HG03469 (cell line): ENCODE measurements around the gene NUDT22.

Experiments
- ATAC-seq: cut with Tn5 transposase; IDR thresholded peaks from one replicate; pipeline ENCODE4 v1.9.1; 2021; ENCODE audit warnings: mild to moderate bottlenecking, moderate library complexity, moderate number of reproducible peaks; ENCODE audit not compliant: unreplicated experiment

Gene NUDT22, protein sequence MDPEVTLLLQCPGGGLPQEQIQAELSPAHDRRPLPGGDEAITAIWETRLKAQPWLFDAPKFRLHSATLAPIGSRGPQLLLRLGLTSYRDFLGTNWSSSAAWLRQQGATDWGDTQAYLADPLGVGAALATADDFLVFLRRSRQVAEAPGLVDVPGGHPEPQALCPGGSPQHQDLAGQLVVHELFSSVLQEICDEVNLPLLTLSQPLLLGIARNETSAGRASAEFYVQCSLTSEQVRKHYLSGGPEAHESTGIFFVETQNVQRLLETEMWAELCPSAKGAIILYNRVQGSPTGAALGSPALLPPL

DNA sequence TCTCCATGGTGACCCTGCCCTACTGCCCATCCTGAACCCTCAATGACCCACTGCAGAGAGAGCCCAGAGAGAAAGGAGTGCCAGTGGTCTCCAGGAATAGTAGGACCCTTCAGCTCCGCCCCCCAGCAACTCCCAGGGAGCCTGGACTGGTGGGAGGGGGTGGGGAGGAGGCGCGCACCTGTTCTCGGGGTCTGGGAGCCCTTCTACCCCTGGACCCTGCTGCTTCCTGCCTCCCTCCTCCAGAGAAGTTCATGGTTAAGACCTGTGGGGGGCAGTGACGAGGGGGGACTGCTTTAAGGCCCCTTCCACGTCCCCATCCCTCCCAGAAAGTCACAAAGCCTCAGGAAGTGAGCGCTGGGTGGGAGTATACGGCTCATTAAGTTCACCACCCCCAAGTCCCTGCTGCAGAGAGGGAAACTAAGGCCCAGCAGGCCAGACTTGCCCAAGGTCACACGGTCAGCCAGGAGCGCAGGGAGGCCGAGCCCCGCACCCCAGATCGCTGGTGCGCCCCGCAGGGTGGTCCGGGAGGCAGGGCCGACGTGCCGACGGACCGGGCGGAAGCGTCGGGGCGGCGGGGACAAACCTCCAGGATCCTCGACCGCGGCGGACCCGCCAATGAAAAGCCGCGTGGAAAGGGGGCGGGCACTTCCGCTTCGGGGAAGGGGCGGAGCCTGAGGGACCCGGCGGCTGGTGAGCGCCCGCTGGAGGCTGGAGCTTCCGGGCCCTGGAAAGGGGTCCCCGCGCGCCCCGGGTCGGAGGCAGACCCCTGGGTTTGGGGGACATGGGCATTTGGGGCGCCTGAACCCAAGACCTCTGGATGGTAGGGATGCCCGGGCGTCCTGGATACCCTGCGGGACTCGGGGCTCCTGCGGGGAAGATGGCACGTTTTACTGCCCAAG lies at the start of gene NUDT22, which contains the start of gene TRPT1:
Gene NUDT22 (plus strand): TSS at position 667 of the 899 bp plus-strand sequence. CDS start 379 bp downstream, outside the sequence.
Gene TRPT1 (minus strand): TSS at position 579 of the 899 bp plus-strand sequence. CDS start 326 bp downstream, at position 253.
- no peak for ATAC-seq

DNA sequence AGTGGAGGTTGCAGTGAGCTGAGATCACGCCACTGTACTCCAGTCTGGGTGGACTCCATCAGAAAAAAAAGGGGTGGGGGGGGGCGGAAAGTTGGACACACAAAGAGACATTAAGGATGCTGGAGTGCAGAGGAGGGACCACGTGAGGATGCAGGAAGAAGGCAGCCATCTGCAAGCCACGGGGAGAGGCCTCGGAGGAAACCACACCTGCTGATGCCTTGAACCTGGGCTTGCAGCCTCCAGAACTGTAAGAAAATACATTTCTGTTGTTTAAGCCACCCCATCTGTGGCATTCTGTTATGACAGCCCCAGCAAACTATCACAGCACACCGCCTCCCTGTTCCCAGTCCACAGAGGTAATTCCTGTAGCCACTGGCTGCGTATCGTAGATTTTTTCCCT lies 49.3 kb upstream of the NUDT22 start:
- ATAC-seq: no peak

DNA sequence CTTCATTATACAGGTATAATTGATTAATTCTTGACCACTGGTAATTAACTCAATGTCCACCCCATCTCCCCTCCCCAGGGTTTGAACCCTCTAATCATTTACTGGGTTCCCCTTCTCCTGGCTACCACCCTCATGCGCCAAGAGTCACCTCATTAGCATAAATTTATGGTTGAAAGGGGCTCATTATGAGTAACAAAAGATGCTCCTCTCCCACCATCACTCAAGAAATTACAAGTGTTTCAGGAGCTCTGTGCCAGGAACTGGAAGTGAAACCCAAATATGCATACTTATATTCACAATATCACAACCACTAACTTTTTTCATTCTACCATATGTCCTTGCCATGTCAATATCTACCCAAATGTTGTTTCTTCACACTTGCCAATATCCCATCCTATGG lies 47.9 kb upstream of the NUDT22 start:
- ATAC-seq: no peak

DNA sequence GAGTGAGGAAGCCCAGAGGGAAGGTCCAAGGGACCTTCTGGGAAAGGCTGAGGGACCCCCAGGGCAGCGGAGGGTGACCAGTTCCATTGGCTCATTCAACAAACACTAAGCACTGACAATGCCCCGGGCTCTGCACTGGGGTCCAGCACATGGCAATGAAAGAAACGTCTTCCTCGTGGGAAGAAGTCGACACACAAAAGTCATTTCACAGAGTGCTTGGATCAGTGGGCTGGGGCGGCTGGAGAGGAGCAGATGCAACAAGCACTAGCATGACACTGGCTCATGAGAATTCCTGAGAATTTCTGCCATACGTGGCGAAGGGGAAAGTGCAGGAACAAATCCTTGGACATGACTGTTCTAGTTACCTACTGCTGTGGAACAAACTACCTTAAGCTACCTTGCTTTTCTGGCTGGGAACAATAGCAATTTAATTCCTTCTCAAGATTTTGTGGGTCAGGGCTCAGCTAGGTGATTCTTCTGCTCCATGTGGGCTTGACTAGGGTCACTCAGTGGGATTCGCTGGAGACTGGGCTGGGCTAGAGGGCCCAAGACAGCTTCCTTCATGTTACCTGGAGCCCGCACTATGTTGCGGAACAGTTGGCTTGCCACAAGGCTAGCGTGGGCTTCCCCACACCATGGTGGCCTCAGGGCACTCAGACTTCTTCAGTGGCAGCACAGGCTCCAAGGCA lies 47.0 kb upstream of the NUDT22 start:
- no peak for ATAC-seq

DNA sequence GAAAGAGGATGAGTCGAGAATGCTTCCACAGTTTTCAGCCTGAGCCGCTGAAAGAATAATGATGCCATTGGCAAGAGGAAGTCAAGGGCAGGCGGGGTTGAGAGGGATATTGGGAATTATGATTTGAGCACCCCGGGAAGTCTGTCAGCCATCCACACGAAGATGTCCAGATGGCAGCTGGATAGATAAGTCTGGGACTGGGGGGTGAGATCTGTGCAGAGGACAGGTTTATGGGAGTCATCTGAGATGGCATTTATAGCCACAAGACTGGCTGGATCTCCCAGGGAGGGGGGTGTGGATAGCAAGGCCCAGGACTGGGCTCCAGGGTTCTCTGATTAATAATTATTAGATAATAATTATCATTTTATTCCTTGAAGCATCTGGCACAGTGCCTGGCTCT lies 45.2 kb upstream of the NUDT22 start:
- no peak for ATAC-seq

DNA sequence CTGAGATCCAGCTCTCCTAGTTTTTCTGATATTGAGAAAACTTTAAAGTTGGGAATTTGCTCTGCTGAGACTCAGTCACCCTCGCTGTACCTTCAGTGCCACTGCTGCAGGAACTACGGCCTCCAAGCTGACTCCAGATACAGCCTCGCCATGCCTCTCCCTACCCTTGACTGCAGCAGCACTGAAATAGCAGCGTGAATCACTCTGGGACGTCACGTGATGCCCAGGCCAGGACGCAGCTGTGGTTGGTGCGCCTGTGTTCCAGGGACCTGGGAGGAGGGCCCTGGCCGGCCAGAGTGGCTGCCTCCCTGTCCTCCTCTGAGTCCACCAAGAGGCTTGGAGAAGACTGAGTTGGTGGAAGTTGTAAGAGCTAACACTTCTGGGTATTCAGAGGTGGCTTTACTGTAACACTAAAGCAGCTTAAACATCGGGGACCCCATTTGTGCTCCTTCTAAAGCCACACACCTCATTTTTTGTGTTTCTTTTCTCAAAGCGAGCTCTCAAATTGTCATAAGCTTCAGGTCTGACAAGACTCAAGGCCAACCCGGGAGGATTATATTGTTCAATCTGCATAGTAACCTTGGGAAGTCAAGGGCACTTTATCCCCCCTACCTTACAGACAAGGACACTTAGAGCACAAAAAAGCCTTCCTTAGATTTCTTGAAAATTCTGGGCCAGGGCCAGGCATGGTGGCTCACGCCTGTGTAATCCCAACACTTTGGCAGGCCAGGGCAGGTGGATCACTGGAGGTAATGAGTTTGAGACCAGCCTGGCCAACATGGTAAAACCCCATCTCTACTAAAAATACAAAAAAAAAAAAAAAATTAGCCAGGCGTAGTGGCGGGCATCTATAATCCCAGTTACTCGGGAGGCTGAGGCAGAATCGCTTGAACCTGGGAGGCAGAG lies 44.3 kb upstream of the NUDT22 start:
- no peak for ATAC-seq

DNA sequence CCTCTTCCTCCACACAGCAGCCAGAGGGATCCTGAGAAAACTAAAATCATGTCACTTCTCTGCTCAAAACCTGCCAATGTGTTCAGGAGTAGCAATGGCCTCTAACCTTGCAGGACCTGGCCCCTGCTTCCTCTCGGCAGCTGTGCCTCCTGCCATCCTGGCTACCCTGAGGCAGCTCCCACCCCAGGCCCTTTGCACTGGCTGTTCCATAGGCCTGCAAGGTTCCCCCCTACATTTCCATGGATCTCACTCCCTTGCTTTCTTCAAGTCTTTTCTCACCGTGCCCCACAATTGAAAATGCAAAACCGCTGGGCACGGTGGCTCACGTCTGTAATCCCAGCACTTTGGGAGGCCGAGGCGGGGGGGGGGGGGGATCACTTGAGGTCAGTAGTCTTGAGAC lies 42.2 kb upstream of the NUDT22 start:
- ATAC-seq: no peak

DNA sequence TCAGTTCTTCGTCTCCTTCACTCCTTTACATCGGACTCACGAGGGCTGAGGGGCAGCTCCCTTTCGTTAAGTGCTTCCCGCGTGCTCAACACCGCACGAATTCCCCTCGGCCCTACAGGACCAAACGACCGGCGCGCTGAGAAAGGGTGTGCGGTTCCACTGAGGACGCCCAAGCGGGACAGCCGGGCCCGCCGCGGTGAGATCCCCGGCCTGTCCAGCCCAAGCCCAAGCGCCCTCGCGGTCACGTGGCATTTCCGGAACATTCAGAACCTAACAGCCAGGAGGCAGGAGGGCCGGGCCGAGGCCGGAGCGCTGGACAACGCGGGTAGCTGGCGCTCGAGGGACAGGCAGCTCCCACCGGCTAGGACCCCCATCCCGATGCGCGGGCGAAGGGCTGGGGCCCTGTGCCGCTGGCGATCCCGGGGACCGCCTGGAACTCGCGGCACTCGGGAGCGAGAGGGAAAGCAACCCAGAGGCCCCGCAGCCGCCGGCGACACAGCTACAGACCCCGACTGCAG lies 40.8 kb upstream of the NUDT22 start:
- ATAC-seq: peak; percentile 10

DNA sequence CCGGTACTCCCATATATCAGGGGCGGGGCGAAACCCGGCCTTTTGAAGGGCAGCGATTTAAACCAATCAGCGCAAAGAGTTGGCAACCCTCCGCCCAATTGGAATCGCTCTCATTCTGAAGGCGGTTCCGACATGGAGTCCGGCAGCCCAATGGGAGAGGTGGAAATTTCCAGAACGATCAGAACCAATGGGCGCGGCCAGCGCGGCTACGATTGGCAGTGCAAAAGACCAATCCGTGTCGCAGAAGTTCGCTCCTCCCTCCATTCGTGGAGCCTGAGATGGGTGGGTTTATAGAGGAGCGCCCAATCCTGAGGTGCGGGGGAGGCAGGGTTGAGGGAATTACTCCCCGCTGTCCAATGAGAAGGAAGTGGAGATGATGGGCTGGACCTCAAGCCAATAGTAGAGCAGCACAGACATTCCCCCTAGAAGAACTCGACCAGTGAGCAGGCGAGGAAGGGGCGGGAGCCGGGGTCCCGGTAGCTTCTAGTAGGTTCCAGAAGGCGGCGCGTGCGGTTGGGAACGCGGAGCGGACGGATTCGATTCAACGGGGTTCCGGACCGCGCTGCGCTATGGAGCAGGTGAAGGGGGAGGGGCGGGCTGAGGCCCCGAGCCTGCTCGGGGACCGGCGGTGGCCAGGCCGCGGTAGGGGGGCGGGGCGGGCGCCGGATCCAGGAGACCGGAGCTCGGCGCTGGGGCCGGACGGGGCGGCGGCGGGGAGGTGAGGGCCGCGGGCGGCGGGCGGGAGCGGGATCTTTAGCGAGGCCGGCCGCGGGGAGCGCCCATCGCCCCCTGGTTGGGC lies 40.2 kb upstream of the NUDT22 start, which contains the start of gene STIP1:
Gene STIP1 (plus strand): TSS at position 479 of the 799 bp plus-strand sequence. CDS start 91 bp downstream, at position 570.
- peak; percentile 59 for ATAC-seq

DNA sequence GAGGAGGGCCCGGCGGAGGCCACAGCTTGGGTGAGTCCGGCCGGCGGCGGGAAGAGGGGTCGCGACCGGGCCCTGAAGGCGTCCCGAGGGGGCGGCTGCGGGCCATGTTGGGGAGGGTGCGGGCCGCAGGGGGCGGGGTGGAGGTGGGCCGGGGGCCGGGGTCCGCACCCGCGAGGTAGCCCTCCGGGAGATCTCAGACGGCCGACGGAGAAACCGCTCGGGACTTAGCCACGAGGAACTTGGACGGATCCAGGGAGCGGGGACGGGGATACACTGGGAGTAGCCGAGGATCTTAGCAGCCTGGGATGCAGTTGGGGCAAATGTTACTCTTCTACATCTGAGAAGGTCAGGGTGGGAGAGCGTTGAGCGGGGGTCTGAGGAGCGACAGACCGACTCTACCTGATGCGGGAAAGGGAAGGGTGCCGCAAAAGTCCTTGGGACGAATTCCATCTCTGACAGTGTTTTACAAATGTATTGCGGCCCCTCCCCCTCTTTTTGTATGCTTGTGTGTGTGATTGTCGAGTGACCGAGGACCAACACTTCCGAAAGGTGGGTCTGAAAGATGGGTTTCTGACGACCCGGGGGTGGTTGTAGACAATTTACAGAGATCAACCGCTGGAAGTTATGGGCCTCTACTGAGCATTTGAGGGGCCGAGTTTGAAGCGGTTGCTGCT lies 39.4 kb upstream of the NUDT22 start:
- no peak for ATAC-seq

DNA sequence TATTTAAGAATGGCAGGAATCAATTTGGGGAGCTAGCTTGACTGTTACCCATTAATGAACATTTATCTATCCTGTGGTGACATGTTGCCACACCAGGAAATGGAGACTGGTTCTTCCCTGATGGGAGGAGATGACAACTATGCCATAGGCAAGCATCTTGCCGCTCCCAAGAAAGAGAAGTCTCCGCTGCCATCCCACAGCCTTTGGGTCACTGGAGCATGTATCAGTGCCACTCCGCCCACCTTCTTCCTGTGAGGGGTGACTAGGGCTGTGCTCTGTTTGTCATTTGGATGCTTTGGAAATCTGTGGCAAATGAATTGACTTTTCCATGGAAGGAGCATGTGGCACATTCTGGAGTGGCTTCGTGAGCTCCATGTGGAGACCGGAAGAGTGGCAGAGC lies 33.6 kb upstream of the NUDT22 start:
- no peak for ATAC-seq

DNA sequence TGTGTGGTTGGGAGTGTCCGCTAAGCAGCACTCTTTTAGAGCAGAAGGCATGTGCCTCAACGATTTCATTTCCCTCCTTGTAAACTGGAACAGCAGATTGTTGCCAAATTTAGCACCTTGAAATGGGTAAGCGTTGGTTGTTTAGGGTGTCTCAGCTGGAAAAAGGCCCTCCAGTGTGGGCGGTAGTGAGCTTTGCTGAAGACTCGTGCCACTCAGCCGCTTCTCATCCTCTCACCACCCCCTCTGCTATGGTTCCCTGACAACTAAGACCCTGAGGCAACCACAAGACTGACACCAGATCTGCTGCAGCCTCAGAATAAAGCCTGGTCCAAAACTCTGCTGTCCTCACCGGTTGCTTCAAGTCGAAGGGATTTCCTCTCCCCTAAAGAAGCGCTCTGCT lies 29.4 kb upstream of the NUDT22 start:
- ATAC-seq: no peak

DNA sequence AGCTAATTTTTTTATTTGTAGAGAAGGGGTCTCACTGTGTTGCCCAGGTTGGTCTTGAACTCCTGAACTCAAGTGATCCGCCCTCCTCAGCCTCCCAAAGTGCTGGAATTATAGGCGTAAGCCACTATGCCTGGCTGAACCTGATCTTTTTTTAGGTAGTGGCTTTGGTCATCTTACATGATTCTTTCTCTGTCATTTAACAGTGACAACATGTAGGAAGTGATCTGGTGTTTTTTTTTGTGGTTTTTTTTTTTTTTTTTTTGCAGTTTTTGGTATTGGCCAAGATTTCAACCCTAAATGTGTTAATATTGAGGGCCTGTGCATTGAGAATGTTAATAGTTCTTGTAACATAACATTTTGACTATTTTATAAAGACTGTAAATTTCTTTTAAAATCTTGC lies 27.6 kb upstream of the NUDT22 start:
- no peak for ATAC-seq

DNA sequence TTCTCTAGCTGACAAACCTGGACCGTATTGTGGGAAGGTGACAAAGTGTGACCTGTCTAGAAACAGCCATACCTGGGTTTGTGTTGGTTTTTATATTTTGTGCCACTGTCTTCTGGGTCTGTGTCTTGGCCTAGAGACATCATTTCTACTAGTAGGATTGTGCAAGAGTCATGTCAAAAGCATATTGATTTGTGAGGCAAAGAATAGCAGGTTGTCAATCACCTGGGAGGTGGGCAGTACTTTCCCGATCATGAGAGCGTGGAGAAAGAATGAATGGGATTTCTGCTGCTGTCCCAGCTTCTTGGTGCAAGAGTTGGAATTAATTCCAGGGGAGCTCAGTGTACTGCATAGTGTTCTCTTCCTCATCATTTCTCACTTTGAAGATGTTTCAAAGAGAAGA lies 24.5 kb upstream of the NUDT22 start:
- ATAC-seq: no peak

DNA sequence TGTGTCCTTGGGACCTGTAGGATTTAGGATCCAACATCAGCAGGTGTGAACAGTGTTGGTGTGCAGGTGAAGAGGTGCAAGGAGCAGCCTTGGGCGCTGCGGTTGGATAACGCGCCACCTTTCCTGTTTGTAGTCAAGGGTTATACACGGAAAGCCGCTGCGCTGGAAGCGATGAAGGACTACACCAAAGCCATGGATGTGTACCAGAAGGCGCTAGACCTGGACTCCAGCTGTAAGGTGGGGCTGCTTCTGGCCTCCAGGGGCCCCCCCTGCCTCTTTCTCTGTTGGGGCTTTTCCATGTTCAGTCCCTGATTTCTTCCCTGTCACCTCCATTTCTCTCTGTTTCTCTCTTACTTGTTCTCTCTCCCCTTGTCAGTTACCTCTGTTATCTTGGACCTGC lies 23.1 kb upstream of the NUDT22 start:
- ATAC-seq: no peak

DNA sequence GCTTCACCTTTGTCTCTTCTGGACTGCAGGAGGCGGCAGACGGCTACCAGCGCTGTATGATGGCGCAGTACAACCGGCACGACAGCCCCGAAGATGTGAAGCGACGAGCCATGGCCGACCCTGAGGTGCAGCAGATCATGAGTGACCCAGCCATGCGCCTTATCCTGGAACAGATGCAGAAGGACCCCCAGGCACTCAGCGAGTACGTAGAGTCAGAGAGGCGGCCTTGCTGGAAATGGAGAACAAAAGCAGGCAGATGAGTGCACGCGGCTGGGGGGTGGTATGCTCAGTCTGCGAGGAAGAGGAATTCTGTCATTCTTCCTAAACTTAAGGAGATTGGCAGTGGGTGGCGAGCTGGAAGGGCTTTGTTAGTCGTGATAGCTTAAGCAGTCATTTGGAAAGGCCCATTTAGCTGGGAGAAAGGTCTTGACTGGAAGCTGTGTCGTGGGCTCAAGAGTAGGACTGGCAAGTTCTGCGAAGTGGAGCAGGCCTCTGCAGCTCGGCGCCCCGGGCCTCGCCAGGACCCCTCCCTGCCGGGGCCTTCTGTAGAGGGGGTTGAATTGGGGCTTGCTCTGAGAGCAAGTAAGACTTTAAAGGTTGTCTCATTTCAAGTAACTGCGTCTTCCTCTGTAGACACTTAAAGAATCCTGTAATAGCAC lies 22.5 kb upstream of the NUDT22 start:
- no peak for ATAC-seq

DNA sequence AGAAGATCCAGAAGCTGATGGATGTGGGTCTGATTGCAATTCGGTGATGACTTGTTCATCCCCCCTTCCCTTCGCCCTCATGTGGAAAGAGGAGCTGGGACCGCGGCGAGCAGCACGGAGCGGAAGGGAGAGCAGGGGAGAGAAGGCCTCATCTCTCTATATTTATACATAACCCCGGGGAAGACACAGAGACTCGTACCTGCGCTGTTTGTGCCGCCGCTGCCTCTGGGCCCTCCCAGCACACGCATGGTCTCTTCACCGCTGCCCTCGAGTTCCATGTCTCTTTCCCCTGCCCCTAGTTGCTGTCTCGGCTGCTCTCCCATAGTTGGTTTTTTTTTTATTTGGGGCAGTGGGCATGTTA lies 22.0 kb upstream of the NUDT22 start:
- no peak for ATAC-seq

DNA sequence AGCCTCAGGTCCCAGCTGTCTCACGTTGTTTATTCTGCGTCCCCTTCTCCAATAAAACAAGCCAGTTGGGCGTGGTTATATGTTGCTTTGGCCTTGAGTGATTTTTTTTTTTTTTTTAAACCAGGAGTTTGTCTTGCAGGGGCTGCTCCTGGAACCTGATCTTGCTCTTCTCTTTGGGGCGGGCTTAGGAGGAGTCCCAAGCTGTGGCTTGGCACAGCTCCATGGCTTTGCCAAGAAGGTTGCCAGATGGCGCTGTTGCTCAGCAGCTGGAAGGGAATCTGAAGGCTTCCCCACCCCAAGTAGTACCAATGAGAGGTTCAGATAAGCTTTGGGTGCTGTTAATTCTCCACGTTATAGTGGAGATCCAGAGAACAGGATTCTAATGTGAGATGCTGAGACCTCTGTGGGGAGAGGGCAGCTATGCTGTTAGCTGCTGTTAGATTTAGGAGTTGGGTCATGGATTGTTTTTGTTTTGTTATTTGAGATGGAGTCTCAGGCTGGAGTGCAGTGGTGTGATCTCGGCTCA lies 21.5 kb upstream of the NUDT22 start:
- ATAC-seq: no peak
